GM10266 (cell line): ENCODE data around the gene OBP2B.
"Not testable (repeated sequence)": the region's sequence is repeated elsewhere in the genome, so short reads cannot be mapped to it uniquely, and the experiment has no call there.

Source experiments
- DNase-seq: peaks from one replicate; pipeline ENCODE4 v3.0.0; 2012; ENCODE audit errors: extremely low spot score
- CTCF ChIP-seq: IDR thresholded peaks from 2 replicates; pipeline ENCODE4 v1.5.1; 2012; ENCODE audit warnings: mild to moderate bottlenecking, low read depth; ENCODE audit not compliant: control insufficient read depth, insufficient read depth; ENCODE audit errors: missing control alignments

The OBP2B gene

GRCh38 chr9:133208880-133209300 is at the start of gene OBP2B:
Gene OBP2B, minus strand, starts transcription at chr9:133209250. Its CDS starts 51 bp downstream, at chr9:133209199.
- not testable (repeated sequence) for DNase-seq

- TF ChIP-seq CTCF, result no peak
- DNase-seq, result no peak
Measured at GRCh38 chr9:133258061-133259015, 49.3 kb upstream of the OBP2B start.

GRCh38 chr9:133257465-133257956 is 48.5 kb upstream of the OBP2B start:
- TF ChIP-seq CTCF, result no peak
- no peak for DNase-seq

GRCh38 chr9:133256686-133257091 is 47.6 kb upstream of the OBP2B start:
- no peak for TF ChIP-seq CTCF
- no peak for DNase-seq

- no peak for TF ChIP-seq CTCF
- no peak for DNase-seq
Measured at GRCh38 chr9:133256136-133256461, 47.0 kb upstream of the OBP2B start.

- no peak for TF ChIP-seq CTCF
- DNase-seq, result no peak
Measured at GRCh38 chr9:133255371-133256135, 46.5 kb upstream of the OBP2B start.

GRCh38 chr9:133254471-133254870 is 45.4 kb upstream of the OBP2B start:
- TF ChIP-seq CTCF, result no peak

More at GRCh38 chr9:133254471-133254870, 45.4 kb upstream of the OBP2B start:
- DNase-seq, result no peak
